Measurements from ENCODE around the gene IMMP1L.

Gene IMMP1L

DNA sequence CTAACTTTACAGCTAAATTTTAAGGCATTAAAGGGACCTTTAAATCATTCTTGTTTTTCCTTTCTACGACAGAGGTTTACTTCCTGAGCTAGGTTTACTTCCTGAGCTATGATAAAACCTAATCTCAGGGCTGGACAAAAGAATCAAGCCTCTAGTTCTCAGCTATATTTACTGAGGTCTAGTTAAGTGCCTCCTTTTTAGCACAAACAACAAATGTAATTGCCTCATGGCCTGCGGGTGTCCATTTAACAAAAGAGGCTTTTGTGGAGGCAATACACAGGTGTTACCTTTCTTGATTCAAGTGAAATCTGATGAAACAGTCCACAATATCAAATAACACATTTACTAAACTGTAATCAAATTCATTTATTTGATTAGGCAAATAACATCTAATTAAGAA lies 67.3 kb downstream of the IMMP1L start:
- Mint-ChIP-seq H3K36me3 (peaks cover 4% of the 10 kb centered on the region), H3K4me1 (peaks cover 4% of the 10 kb centered on the region), H3K4me3 (no peak overlapping the region), H3K9me3 (no peaks in the 10 kb centered on the region), H3K27ac (no peak overlapping the region), H3K27me3 (no peaks in the 10 kb centered on the region)
- DNase-seq = no peak
- CTCF ChIA-PET = no interaction called here

DNA sequence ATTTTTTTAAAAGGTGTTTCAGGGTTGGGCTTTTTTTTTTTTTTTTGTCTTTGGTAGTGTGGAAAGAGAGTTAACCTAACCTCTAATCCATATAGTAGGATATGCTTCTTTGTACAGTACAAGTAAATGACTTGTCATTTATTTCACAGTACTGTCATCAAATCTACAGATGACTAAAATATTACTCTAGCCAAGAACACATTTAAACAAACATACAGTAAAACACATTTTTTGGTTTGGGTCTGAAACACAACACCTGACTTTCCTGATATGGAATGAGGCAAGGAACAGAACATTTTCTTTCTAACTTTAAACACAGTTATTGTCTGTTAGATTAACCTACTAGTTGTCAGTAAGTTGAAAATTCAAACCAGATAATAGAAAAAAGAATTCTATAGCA lies 68.1 kb downstream of the IMMP1L start:
- H3K27me3 Mint-ChIP-seq = no peaks in the 10 kb centered on the region
- H3K9me3 Mint-ChIP-seq = no peaks in the 10 kb centered on the region
- H3K36me3 Mint-ChIP-seq = peaks cover 2% of the 10 kb centered on the region
- CTCF ChIA-PET = no interaction called here
- no peak overlapping the region for H3K4me3 Mint-ChIP-seq
- no peak for DNase-seq
- no peak overlapping the region for H3K27ac Mint-ChIP-seq
- peaks cover 7% of the 10 kb centered on the region for H3K4me1 Mint-ChIP-seq

DNA sequence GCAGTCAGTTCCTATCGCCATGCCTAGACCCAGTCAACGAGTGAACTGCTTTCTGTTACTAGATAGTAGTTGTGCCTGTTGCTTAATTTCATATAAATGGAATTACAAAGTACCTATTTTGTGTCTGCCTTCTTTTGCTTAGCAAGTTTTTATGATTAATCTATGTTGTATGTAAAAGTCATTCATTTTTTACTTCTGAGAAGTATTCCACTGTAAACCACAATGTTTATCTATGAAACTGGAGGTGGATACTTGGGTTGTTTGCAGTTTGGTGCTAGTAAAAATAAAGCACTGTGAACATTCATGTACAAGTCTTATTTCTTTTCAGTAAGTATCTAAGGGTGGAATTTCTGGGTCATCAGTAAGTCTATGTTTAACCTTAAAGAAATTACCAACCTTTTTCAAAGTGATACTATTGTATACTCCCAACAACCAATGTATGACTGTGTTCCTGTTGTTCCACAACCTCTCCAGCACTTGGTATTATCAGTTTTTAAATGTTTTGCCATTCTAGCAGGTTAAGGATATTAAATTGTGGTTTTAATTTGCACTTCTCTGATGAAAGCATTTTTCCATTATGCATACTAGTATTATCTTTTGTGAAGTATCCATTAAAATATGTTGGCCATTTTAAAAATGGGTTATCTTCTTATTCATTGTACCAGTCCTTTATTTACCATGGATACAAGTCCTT lies 71.5 kb downstream of the IMMP1L start:
- H3K36me3 Mint-ChIP-seq = no peaks in the 10 kb centered on the region
- H3K27ac Mint-ChIP-seq = no peak overlapping the region
- H3K4me1 Mint-ChIP-seq = peaks cover 7% of the 10 kb centered on the region
- no peak overlapping the region for H3K4me3 Mint-ChIP-seq
- CTCF ChIA-PET = no interaction called here
- no peak for DNase-seq
- H3K9me3 Mint-ChIP-seq = no peaks in the 10 kb centered on the region
- H3K27me3 Mint-ChIP-seq = no peaks in the 10 kb centered on the region

DNA sequence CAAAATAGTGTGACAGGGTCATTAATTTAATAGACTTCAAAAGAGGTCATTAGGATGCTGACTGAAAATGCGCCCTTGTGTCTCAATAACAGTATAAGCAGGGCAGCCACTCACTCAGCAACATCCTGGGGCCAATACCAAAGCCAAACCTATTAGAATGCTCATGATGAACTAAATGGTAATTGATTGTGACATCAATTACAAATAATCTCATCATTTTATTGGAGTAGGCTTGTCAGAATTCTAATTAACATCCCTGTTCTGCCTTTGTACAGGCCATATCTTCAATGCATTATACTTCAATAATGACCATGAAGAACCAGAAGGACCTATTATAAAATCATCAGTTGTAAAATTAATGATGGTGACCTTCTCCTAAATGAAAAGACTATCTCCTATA lies 75.6 kb downstream of the IMMP1L start:
- peaks cover 16% of the 10 kb centered on the region for H3K36me3 Mint-ChIP-seq
- H3K27me3 Mint-ChIP-seq = no peaks in the 10 kb centered on the region
- no peaks in the 10 kb centered on the region for H3K9me3 Mint-ChIP-seq
- CTCF ChIA-PET = no interaction called here
- H3K27ac Mint-ChIP-seq = no peak overlapping the region
- DNase-seq = no peak
- no peak overlapping the region for H3K4me3 Mint-ChIP-seq
- H3K4me1 Mint-ChIP-seq = peaks cover 7% of the 10 kb centered on the region

DNA sequence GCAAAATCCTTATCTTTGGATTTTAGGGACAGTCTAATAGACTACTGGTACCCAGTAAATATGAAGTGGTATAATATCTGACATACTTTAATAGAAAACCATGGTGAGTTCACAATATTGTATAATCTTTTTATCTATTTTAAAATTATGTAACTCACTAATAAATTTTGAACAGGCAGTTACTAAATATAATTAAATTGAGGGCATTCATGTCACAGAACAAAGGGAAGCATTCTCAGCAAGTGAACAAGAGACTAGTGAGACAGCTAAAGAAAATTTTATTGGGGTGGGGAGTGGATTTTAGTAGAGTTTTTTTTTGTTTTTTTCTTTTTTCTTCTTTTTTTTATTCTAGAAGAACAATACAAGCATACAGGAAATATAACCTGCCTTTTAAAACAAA lies 84.8 kb downstream of the IMMP1L start:
- peaks cover 6% of the 10 kb centered on the region for H3K36me3 Mint-ChIP-seq
- no peak overlapping the region for H3K27ac Mint-ChIP-seq
- no peaks in the 10 kb centered on the region for H3K9me3 Mint-ChIP-seq
- CTCF ChIA-PET = no interaction called here
- DNase-seq = no peak
- no peak overlapping the region for H3K4me3 Mint-ChIP-seq
- H3K4me1 Mint-ChIP-seq = no peaks in the 10 kb centered on the region
- H3K27me3 Mint-ChIP-seq = no peaks in the 10 kb centered on the region

DNA sequence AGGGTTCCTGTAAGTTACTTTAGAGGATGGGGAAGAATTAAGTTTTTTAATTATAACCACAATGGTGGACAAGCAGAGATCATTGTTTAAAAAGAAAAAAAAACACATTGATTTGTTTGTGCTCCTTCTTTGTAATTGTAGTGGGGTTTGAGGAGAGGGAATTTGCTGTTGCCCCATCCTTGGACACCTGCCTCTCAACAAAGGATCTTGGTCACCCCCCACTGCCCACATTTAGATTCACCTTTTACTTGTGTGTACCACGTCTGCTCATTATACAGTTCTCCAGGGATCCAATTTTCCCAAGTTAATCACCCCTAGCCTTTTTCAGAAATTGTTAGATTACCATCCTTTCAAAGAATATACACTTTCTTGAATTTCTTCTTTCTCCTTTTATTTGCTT lies 86.7 kb downstream of the IMMP1L start:
- H3K36me3 Mint-ChIP-seq = peaks cover 3% of the 10 kb centered on the region
- DNase-seq = no peak
- CTCF ChIA-PET = no interaction called here
- no peaks in the 10 kb centered on the region for H3K27me3 Mint-ChIP-seq
- H3K4me3 Mint-ChIP-seq = no peak overlapping the region
- H3K9me3 Mint-ChIP-seq = no peaks in the 10 kb centered on the region
- no peaks in the 10 kb centered on the region for H3K4me1 Mint-ChIP-seq
- no peak overlapping the region for H3K27ac Mint-ChIP-seq

DNA sequence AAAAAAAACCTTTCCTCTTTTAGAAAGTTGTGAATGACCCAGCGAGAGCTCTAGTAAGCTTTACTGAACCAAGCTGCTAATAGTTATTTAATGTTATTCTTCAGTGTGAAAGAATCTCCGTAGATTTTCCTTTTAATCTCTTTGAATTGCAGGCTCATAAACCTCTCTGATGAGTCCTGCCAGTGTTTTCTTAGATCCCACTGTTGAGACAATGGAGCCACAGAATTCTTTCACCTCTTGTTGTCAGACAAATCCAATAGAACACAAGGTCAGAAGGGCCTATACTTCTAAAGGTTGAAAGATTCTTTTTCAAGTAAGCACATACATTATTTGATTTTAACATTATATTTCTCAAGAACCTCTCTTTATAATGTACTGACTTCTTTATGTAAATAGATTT lies 87.6 kb downstream of the IMMP1L start:
- CTCF ChIA-PET = no interaction called here
- Mint-ChIP-seq H3K27ac (no peak overlapping the region), H3K4me1 (no peaks in the 10 kb centered on the region), H3K27me3 (no peaks in the 10 kb centered on the region), H3K36me3 (peaks cover 2% of the 10 kb centered on the region), H3K9me3 (no peaks in the 10 kb centered on the region), H3K4me3 (no peak overlapping the region)
- no peak for DNase-seq

DNA sequence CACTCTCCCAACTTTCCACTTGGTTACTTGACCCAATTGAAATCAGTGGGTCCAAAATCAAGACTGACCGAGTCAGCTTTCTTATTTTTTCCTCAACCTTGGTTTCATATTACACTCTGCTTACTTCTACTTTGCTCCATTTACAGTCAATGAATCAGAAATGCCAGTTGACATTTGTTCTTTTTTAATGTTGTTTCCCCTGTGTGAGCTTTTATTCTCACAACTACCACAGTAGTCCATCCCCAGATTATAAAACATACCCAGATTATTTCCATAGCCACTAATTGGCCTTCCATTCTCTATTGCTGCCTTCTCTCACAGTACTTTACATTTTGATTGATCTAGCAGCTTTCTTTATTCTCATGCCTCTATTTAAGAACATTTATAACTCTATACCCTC lies 89.8 kb downstream of the IMMP1L start:
- Mint-ChIP-seq H3K9me3 (no peaks in the 10 kb centered on the region), H3K27me3 (no peaks in the 10 kb centered on the region), H3K36me3 (no peaks in the 10 kb centered on the region), H3K27ac (no peak overlapping the region), H3K4me3 (no peak overlapping the region), H3K4me1 (no peaks in the 10 kb centered on the region)
- CTCF ChIA-PET = no interaction called here
- DNase-seq = no peak

DNA sequence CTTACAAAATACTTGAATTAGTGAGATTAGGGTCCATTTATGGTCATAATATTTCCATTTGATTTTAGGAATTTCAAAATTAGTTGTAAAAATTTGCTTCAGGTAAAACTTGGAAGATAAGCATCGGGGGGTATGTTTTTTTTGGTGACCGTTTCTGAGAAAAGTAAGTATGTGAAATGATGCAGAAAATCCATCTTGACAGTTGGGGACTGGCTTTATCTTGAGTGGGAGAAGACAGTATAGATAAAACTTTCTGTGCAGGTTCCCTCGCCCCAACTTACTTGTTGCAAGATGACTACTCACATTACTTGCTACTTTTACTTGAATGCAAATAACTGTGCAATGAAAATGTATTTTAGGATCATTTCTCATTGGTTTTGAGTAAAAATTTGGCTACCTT lies 90.3 kb downstream of the IMMP1L start:
- Mint-ChIP-seq H3K27me3 (no peaks in the 10 kb centered on the region), H3K27ac (no peak overlapping the region), H3K4me3 (no peak overlapping the region), H3K9me3 (no peaks in the 10 kb centered on the region), H3K4me1 (no peaks in the 10 kb centered on the region), H3K36me3 (no peaks in the 10 kb centered on the region)
- no peak for DNase-seq
- CTCF ChIA-PET = no interaction called here

DNA sequence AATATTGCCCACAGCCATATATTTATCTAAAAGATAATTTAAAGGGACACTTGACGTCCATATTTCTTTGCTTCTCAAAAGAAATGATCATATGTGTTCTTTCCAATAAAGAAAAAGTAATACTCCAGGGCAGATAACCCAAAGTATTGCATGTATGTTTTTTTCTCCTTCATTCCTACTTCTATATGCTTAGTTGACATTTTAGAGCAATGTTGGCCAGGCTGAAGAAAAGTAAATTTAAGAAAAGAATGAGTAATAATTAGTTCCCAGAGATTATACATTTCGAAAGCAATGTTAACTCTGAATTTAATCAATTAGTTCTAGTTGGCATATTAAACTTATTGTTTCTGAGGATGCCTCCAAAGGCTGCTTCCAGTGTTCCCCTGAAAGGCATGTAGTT lies 91.6 kb downstream of the IMMP1L start:
- Mint-ChIP-seq H3K4me1 (no peaks in the 10 kb centered on the region), H3K36me3 (no peaks in the 10 kb centered on the region), H3K27ac (no peak overlapping the region), H3K4me3 (no peak overlapping the region), H3K27me3 (no peaks in the 10 kb centered on the region), H3K9me3 (no peaks in the 10 kb centered on the region)
- CTCF ChIA-PET = interaction anchor here (0.6 kb wide), 1 partner anchor 26 kb away, joined by 3 read pairs; no protein-coding TSS in a partner anchor
- no peak for DNase-seq

DNA sequence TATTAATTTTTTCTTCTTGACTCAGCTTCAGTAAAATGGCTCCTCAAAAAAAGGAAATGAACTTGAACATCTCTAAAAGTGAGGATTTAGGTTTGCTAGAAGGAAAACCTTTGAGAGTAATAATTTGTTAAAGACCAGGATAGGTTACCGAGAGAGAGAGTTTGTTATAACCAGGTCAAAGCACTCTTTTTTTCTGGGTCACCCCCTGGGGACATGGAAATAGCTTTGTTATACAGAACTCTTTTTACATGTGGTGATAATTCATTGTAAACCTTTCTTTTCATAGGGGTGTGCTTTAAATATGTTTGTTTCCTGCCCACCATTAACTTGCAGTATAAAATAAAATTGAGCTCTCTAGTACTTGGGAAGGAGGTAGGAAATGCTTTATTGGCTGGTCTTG lies 92.1 kb downstream of the IMMP1L start:
- H3K27ac Mint-ChIP-seq = no peak overlapping the region
- no peak overlapping the region for H3K4me3 Mint-ChIP-seq
- no peak for DNase-seq
- CTCF ChIA-PET = interaction anchor here (0.6 kb wide), 1 partner anchor 27 kb away, joined by 3 read pairs; no protein-coding TSS in a partner anchor
- no peaks in the 10 kb centered on the region for H3K9me3 Mint-ChIP-seq
- H3K36me3 Mint-ChIP-seq = no peaks in the 10 kb centered on the region
- no peaks in the 10 kb centered on the region for H3K4me1 Mint-ChIP-seq
- H3K27me3 Mint-ChIP-seq = no peaks in the 10 kb centered on the region

DNA sequence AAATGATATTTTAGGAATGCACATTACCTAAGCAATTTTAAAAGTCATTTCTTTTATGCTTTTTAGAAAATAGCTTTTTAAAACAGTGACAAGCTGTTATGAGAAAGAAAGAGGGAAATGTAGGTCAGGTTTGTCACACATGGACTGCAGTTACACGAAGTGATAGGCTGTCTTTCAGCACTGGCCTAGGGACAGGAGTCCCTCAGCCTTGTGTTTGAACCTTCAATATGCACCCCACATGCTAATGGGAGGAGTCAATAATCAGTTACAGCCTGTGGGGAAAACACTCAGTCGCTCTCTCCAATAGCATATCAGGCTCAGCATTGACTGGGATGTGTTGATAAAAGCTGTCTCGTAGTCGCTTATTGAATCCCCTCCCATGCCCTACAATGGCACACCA lies 94.0 kb downstream of the IMMP1L start:
- Mint-ChIP-seq H3K4me1 (no peaks in the 10 kb centered on the region), H3K27me3 (no peaks in the 10 kb centered on the region), H3K36me3 (no peaks in the 10 kb centered on the region), H3K9me3 (no peaks in the 10 kb centered on the region), H3K4me3 (no peak overlapping the region), H3K27ac (no peak overlapping the region)
- CTCF ChIA-PET = interaction anchor here (0.6 to 1.6 kb wide), 2 partner anchors 13 to 481 kb away, joined by 3 to 4 read pairs; no protein-coding TSS in a partner anchor
- no peak for DNase-seq

DNA sequence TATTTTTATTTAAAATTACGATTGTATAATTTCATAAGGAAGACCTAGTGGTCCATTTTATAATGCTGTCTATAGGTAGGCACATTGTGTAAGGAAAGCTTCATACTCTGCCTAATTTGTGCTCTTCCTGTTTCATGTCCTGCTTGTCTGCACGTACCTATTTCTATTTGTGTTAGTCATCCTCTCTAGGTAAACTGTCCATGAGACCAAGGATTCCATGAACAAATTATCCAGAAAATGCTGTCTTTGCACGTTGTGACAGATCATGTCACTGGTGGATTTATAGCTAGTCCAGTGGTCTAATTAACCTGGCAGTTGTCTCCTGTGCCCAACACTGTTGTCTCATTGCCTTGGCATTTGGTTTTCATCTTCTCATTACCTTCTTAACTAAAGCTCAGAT lies 95.1 kb downstream of the IMMP1L start:
- DNase-seq = no peak
- Mint-ChIP-seq H3K4me1 (no peaks in the 10 kb centered on the region), H3K9me3 (no peaks in the 10 kb centered on the region), H3K27me3 (no peaks in the 10 kb centered on the region), H3K4me3 (no peak overlapping the region), H3K27ac (no peak overlapping the region), H3K36me3 (no peaks in the 10 kb centered on the region)
- CTCF ChIA-PET = interaction anchor here (1.6 kb wide), 1 partner anchor 12 kb away, joined by 4 read pairs; no protein-coding TSS in a partner anchor

DNA sequence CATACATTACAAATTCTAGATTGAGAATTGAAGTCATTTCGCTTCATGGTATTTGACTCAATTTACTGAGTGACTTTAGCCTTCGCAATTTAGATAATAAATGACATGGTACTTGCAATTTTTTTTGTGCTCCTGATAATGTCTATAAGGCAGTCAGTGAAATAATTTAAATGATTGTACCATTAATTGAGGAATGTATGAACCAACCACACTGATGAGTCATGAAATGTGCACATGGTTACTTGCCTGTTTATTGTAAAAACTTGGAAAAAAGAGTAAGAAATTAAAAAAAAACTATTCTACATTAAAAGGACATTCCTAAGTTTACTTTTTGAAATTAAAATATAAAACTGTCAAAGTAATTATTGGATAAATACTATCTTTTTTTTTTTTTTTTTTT lies 96.5 kb downstream of the IMMP1L start:
- H3K27me3 Mint-ChIP-seq = no peaks in the 10 kb centered on the region
- H3K4me3 Mint-ChIP-seq = no peak overlapping the region
- H3K36me3 Mint-ChIP-seq = no peaks in the 10 kb centered on the region
- H3K27ac Mint-ChIP-seq = no peak overlapping the region
- CTCF ChIA-PET = no interaction called here
- DNase-seq = no peak
- no peaks in the 10 kb centered on the region for H3K4me1 Mint-ChIP-seq
- no peaks in the 10 kb centered on the region for H3K9me3 Mint-ChIP-seq

DNA sequence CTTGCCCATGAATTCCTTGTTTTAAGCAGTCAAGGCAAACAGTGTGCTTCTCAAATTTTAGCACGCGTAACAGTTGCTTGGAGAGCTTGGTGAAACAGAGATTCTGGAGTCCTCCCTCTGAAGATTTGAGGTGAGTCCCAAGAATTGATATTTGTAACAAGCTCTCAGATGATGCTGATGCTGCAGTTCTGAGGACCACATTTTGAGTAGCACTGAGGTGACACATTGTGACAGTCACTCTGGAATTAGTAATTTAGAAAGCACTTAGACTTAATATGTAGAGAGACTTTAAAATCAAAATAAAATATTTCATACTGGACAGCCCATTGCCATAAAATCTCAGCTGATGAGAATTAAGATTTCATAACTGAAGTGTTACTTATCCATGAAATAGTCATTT lies 101.2 kb downstream of the IMMP1L start:
- no peaks in the 10 kb centered on the region for H3K4me1 Mint-ChIP-seq
- H3K27ac Mint-ChIP-seq = no peak overlapping the region
- no peaks in the 10 kb centered on the region for H3K36me3 Mint-ChIP-seq
- no peaks in the 10 kb centered on the region for H3K9me3 Mint-ChIP-seq
- no peak for DNase-seq
- no peak overlapping the region for H3K4me3 Mint-ChIP-seq
- CTCF ChIA-PET = interaction anchor here (0.6 kb wide), 1 partner anchor 46 kb away, joined by 5 read pairs; no protein-coding TSS in a partner anchor
- no peaks in the 10 kb centered on the region for H3K27me3 Mint-ChIP-seq

DNA sequence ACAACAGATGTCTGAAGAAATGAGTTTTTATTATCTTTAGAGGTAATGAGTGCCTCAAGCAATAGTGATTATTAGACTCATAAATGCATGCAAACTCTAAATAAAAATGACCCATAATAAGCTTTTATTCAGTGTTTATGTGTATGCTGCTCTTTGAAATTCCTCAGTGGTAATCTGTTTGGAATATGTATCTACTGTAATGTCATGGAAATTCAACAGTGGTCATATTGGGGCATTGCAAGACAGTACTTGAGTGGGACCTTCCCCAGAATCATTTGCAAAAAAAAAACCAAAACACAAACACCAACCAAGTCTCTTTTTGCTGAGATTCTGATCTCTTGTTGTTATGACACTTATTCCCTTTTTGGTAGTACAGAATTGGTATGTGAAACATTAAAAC lies 104.8 kb downstream of the IMMP1L start:
- DNase-seq = no peak
- CTCF ChIA-PET = no interaction called here
- H3K27me3 Mint-ChIP-seq = no peaks in the 10 kb centered on the region
- no peak overlapping the region for H3K27ac Mint-ChIP-seq
- H3K4me1 Mint-ChIP-seq = no peaks in the 10 kb centered on the region
- H3K4me3 Mint-ChIP-seq = no peak overlapping the region
- H3K9me3 Mint-ChIP-seq = no peaks in the 10 kb centered on the region
- H3K36me3 Mint-ChIP-seq = no peaks in the 10 kb centered on the region

All from activated naive CD4-positive, alpha-beta T cell treated with anti-CD3 and anti-CD28 coated beads, Interleukin-2, amount 10 ng/mL, durations not matched to agents 7 days and 5 days (primary cell).